ENCODE measurements around the gene OR6N2. TPM values are rescaled to one million over a fixed set of nuclear protein-coding genes. Genes with fewer than 3 reads are reported as not detected.

Gene OR6N2
- total and polyA plus RNA-seq, 9 of the 15 experiments (the other 6 are each of a cell fraction or from before 2014, with no cell fraction given) = not detected

- TF ChIP-seq HSF4 (CRISPR knock-in tag; IDR thresholded peaks at IDR 0.05; ENCODE audit: borderline replicate concordance) (no peak), TEAD4 (IDR thresholded peaks at IDR 0.05; ENCODE audit: low read length) (peak; percentile 44; the same call in 1 of the 2 replicates), TEAD4 (CRISPR knock-in tag; IDR thresholded peaks at IDR 0.05; ENCODE audit: borderline replicate concordance) (no peak), ESRRA (IDR thresholded peaks at IDR 0.05; ENCODE audit: borderline replicate concordance, low read depth) (no peak), EZH2 (IDR thresholded peaks at IDR 0.05; ENCODE audit: borderline replicate concordance, low read depth, low read length) (no peak), SP2 (IDR thresholded peaks at IDR 0.05; ENCODE audit: extremely low read depth, low read depth, low read length, poor library complexity, severe bottlenecking) (no peak), MBD1 (CRISPR knock-in tag; IDR thresholded peaks at IDR 0.05) (no peak), PHB (CRISPR knock-in tag; IDR thresholded peaks at IDR 0.05) (no peak), TAF15 (IDR thresholded peaks at IDR 0.05; ENCODE audit: low read depth, low read length) (no peak), ATF2 (CRISPR knock-in tag; IDR thresholded peaks at IDR 0.05) (no peak), BRD4 (IDR thresholded peaks at IDR 0.05) (no peak), CBFA2T2 (conservative IDR thresholded peaks at IDR 0.05) (peak; percentile 34), FOXP4 (CRISPR knock-in tag; IDR thresholded peaks at IDR 0.05; ENCODE audit: borderline replicate concordance) (no peak), ZNF146 (CRISPR knock-in tag; IDR thresholded peaks at IDR 0.05; ENCODE audit: unreplicated experiment) (no peak), ZC3H8 (IDR thresholded peaks at IDR 0.05) (no peak), NR0B1 (IDR thresholded peaks at IDR 0.05; ENCODE audit: partially characterized antibody) (no peak), ZFP91 (CRISPR knock-in tag; IDR thresholded peaks at IDR 0.05) (no peak), GTF2B (IDR thresholded peaks at IDR 0.05; ENCODE audit: extremely low read depth, insufficient read length) (no peak)
These were observed 18.7 kb upstream of the OR6N2 start (continued) for GRCh38 chr1:158799689-158800088.

Measured in K562 (cell line).